ENCODE measurements around the gene CORIN.
"Not testable (repeated sequence)": the region's sequence is repeated elsewhere in the genome, so short reads cannot be mapped to it uniquely, and the experiment has no call there.

Gene CORIN

DNA sequence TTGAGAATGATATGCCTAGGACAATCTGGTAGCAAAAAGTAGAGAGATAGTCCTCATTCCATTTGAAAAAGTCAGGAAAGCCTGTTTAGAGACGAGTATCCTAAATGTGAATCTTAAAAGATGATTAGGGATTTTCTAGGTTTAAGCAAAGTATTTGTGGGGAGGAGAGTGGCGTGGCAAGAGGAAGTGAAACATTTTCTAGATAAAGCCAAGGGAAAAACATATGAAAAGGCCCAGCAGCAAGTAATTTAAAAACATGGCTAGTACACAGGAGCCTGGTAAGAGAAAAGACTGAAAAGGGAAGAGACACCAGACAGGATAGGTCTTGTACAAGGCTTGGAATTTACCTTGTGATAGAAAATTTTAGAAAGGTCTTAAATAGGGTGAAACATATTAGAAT is 45.9 kb downstream of the CORIN start:
- no peak for DNase-seq (ENCODE audit: insufficient read length, low spot score)
- peak; percentile 84 for TF ChIP-seq SPI1 (IDR thresholded peaks at IDR 0.05; ENCODE audit: low read depth, low read length)
- TF ChIP-seq PAX5 (IDR thresholded peaks at IDR 0.05; ENCODE audit: insufficient read depth, low read length, severe bottlenecking): no peak
- FAIRE-seq: no peak

DNA sequence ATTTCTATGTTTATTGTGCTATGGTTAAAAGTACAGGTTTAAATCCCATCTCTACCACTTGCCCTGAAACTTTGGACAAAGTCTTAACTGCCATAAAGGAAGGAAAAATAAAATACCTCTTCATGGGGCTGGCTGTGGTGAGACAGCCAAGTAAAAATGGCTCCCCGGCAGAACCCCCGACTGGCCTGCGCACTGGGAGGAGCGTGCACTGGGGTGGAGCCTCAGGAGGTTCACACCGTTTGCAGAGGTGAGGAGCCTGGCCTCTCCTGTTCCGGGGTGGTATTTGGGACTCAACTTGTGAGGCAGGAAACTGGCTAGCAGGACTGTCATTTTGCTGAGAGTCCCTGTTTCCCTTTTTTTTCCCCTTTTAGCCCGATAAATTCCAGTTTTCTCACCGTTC is 47.8 kb downstream of the CORIN start:
- DNase-seq (ENCODE audit: insufficient read length, low spot score) (no peak), FAIRE-seq (no peak)
- TF ChIP-seq POLR2AphosphoS5 (IDR thresholded peaks at IDR 0.05; ENCODE audit: low read depth, low read length) (no peak), SPI1 (IDR thresholded peaks at IDR 0.05; ENCODE audit: low read depth, low read length) (no peak), POU2F2 (IDR thresholded peaks at IDR 0.05; ENCODE audit: low read depth, low read length) (no peak), PAX5 (IDR thresholded peaks at IDR 0.05; ENCODE audit: insufficient read depth, low read length, severe bottlenecking) (no peak), TAF1 (IDR thresholded peaks at IDR 0.05; ENCODE audit: low read depth, low read length) (no peak), POLR2A (IDR thresholded peaks at IDR 0.05; ENCODE audit: low read depth, low read length) (no peak)

DNA sequence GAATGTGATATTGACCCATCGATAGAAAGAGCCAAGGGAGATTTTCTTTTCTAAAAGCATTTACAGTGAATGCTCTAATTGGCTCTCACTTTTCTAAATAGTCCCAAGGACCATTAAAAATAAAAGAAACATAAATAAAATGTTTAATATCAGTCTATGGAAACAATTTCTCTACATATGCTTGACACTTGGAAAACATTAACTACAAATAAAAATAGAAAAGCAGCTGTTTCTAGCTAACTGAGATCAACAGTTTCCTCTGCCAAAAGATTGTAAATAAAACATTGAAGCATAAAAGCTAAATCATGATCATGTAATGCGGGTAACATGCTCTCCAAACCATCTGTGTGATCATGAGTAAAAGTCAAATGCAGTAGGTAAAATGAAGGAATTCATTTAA is 49.7 kb downstream of the CORIN start:
- TF ChIP-seq POLR2AphosphoS5 (IDR thresholded peaks at IDR 0.05; ENCODE audit: low read depth, low read length) (no peak), PAX5 (IDR thresholded peaks at IDR 0.05; ENCODE audit: insufficient read depth, low read length, severe bottlenecking) (no peak)
- FAIRE-seq: no peak
- no peak for DNase-seq (ENCODE audit: insufficient read length, low spot score)

DNA sequence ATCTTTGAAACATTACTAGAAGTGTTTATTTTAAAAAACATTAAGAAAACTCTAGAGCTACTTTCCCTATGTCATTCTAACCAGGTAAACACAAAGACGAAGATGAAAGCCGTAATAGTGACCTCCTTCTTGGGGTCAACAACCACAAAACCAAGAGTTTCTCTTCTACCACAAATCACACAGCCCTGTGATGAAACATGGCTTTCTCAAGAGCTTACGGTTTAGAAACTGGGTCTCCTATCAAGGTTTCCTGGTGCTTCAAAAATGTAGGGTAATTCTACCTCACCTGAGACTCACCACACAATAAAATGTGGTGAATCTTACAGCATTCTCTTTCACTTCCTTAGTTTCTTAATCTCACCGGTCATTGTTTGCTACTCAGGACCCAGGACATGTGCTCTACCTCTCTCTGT is 50.9 kb downstream of the CORIN start:
- FAIRE-seq (peak; percentile 13), DNase-seq (ENCODE audit: insufficient read length, low spot score) (peak; percentile 19)
- no peak for TF ChIP-seq TAF1 (IDR thresholded peaks at IDR 0.05; ENCODE audit: low read depth, low read length)
- TF ChIP-seq SPI1 (IDR thresholded peaks at IDR 0.05; ENCODE audit: low read depth, low read length): peak; percentile 94

DNA sequence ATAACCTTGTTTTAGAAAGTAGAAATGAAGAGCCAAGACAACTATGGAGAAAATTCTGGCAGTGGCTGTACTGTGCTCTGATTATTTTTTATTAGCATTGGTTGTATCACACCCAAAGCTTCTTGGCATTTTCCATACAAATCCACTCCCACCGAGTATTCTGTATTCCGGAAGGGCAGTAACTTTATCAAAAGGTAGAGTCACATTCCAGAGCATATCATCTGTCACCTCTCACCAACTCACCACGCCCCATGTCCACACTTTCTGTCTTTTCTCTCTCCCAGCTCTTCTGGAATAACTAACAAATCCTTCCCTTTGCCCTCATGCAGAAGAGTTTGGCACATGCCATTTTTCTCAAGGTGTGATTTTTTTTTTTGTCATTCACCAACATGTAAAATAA is 52.7 kb downstream of the CORIN start:
- TF ChIP-seq POLR2A (IDR thresholded peaks at IDR 0.05; ENCODE audit: low read depth, low read length) (no peak), POU2F2 (IDR thresholded peaks at IDR 0.05; ENCODE audit: low read depth, low read length) (no peak)
- no peak for FAIRE-seq
- no peak for DNase-seq (ENCODE audit: insufficient read length, low spot score)

DNA sequence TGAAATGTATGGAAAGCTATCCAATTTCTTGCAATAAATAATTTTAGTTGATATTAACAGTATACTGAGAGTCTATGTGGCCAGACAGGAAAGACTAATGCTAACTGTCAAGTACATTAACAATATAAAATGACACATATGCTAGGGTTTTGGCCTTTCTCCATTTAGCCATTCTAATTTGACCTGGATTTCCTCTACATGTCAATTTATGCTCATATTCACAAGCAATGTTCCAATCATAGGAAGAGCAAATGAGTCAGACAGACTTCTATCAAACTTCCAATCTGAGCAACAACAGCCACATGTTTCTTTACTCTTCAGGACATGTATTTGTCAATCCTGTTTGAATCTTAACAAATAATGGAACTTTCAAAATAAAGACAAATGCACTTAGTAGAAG is 53.6 kb downstream of the CORIN start:
- FAIRE-seq: no peak
- DNase-seq (ENCODE audit: insufficient read length, low spot score): no peak
- no peak for TF ChIP-seq PAX5 (IDR thresholded peaks at IDR 0.05; ENCODE audit: insufficient read depth, low read length, severe bottlenecking)
- no peak for TF ChIP-seq POLR2AphosphoS5 (IDR thresholded peaks at IDR 0.05; ENCODE audit: low read depth, low read length)
- TF ChIP-seq TAF1 (IDR thresholded peaks at IDR 0.05; ENCODE audit: low read depth, low read length): no peak
- no peak for TF ChIP-seq POU2F2 (IDR thresholded peaks at IDR 0.05; ENCODE audit: low read depth, low read length)
- TF ChIP-seq SPI1 (IDR thresholded peaks at IDR 0.05; ENCODE audit: low read depth, low read length): no peak
- no peak for TF ChIP-seq POLR2A (IDR thresholded peaks at IDR 0.05; ENCODE audit: low read depth, low read length)

DNA sequence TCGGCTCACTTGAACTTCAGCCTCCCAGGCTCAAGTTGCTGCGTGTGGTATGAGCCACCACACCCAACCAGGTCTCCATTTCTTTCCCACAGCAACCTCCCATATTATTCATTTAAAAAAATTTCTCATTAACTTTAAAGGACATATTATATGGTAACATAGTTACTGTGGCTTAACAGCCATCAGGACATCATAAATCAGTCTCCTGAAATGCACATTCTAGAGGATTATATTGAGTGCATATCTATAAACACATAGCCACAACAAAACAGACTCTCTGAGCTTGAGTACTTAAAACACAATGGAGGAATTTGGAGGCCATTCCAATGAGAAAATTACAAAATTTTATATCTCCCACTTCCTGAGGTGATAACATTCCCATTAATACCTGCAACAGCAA is 61.5 kb downstream of the CORIN start:
- FAIRE-seq: no peak
- DNase-seq (ENCODE audit: insufficient read length, low spot score): no peak
- TF ChIP-seq POLR2A (IDR thresholded peaks at IDR 0.05; ENCODE audit: low read depth, low read length) (no peak), POLR2AphosphoS5 (IDR thresholded peaks at IDR 0.05; ENCODE audit: low read depth, low read length) (no peak), TAF1 (IDR thresholded peaks at IDR 0.05; ENCODE audit: low read depth, low read length) (no peak), PAX5 (IDR thresholded peaks at IDR 0.05; ENCODE audit: insufficient read depth, low read length, severe bottlenecking) (no peak), POU2F2 (IDR thresholded peaks at IDR 0.05; ENCODE audit: low read depth, low read length) (no peak), SPI1 (IDR thresholded peaks at IDR 0.05; ENCODE audit: low read depth, low read length) (no peak)

DNA sequence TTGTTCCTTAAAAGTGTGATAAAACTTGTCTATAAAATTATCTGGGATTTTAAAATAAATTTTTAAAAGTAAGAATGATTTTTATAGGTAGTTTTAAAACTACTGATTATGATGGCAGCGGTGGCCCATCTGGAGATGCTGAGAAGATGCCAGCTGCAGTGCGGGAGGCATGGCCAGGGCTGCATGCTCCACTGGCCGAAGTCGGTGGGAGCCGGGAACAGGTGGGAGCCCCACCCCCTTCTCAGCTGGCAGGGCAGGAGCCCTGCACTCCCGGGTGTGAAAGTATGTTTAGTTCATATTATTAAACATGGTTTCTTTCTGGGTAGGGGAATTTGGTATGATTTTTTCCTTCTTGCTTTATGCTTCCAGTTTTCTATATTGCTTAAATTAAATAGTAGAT is 63.8 kb downstream of the CORIN start:
- FAIRE-seq: no peak
- TF ChIP-seq POLR2A (IDR thresholded peaks at IDR 0.05; ENCODE audit: low read depth, low read length) (no peak), POLR2AphosphoS5 (IDR thresholded peaks at IDR 0.05; ENCODE audit: low read depth, low read length) (no peak), SPI1 (IDR thresholded peaks at IDR 0.05; ENCODE audit: low read depth, low read length) (no peak), PAX5 (IDR thresholded peaks at IDR 0.05; ENCODE audit: insufficient read depth, low read length, severe bottlenecking) (no peak), TAF1 (IDR thresholded peaks at IDR 0.05; ENCODE audit: low read depth, low read length) (no peak), POU2F2 (IDR thresholded peaks at IDR 0.05; ENCODE audit: low read depth, low read length) (no peak)
- DNase-seq (ENCODE audit: insufficient read length, low spot score): no peak

DNA sequence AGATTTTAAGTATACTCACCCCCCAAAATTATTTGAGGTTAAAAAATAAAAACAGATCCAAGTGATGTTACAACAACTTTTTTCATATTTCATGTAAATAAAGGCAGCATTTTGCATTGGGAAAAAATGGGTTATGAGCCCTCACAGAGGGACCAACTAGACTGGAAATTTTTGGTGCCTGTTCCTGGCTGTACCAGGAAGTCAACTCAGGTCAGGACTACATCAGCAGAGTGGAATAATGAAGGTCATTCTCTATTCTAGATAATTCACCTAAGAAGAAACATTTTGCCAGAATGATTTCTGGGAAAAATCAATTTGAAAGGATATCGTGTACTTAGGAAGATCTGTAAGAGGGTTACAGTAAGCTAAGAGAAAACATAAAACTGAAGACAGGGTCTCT is 66.8 kb downstream of the CORIN start:
- no peak for FAIRE-seq
- no peak for DNase-seq (ENCODE audit: insufficient read length, low spot score)
- no peak for TF ChIP-seq PAX5 (IDR thresholded peaks at IDR 0.05; ENCODE audit: insufficient read depth, low read length, severe bottlenecking)

DNA sequence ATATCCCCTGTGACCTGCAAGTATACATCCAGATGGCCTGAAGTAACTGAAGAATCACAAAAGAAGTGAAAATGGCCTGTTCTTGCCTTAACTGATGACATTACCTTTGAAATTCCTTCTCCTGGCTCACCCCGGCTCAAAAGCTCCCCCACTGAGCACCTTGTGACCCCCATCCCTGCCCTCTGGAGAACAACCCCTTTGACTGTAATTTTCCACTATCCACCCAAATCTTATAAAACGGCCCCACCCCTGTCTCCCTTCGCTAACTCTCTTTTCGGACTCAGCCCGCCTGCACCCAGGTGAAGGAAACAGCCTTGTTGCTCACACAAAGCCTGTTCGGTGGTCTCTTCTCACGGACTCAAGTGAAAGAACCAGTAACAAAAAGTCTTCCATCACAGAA is 69.9 kb downstream of the CORIN start:
- not testable (repeated sequence) for DNase-seq (ENCODE audit: insufficient read length, low spot score); FAIRE-seq

DNA sequence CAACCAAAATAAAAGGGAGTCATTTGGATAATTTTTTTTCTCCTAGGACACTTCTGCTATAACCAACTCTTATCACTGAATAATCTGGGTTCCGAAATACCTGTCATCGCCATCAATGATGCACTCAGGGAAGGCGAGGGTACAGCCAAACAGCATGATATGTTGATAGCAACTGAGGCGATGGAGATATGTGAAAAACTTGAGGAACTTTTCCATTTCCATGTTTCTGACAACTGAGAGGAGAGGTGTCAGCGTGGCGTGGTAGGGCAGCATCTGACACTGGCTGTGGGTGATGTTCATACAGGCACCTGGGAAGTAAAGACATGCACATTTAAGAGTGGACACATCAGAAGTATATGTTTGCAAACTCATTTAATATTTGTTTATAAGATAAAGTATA is 74.6 kb downstream of the CORIN start:
- TF ChIP-seq SPI1 (IDR thresholded peaks at IDR 0.05; ENCODE audit: low read depth, low read length) (no peak), TAF1 (IDR thresholded peaks at IDR 0.05; ENCODE audit: low read depth, low read length) (no peak), POU2F2 (IDR thresholded peaks at IDR 0.05; ENCODE audit: low read depth, low read length) (no peak), POLR2AphosphoS5 (IDR thresholded peaks at IDR 0.05; ENCODE audit: low read depth, low read length) (no peak), POLR2A (IDR thresholded peaks at IDR 0.05; ENCODE audit: low read depth, low read length) (no peak), PAX5 (IDR thresholded peaks at IDR 0.05; ENCODE audit: insufficient read depth, low read length, severe bottlenecking) (no peak)
- FAIRE-seq (no peak), DNase-seq (ENCODE audit: insufficient read length, low spot score) (no peak)

Measured in GM12891 (cell line).